DND-41 (cell line): ENCODE results near the gene PLXNA3.

Source experiments
- ATAC-seq: fragments of 200-7000 bp; cut with Tn5 transposase; 3 replicates; pipeline ENCODE4 v1.9.1; 2021; ENCODE audit warnings: low read depth; ENCODE audit not compliant: insufficient read depth
- DNase-seq: peaks from one replicate; pipeline ENCODE4 v3.0.0-alpha.2; 2020
- H2AFZ ChIP-seq: 2 replicates; pipeline ENCODE4 v1.6.0; 2012; ENCODE audit warnings: low read depth, low read length
- H3K27ac ChIP-seq: 2 replicates; pipeline ENCODE4 v1.5.1; 2012; ENCODE audit warnings: low read length, inconsistent platforms
- H3K27me3 ChIP-seq: fragments of 200-600 bp; sonication (generic); 2 replicates; pipeline ENCODE4 v1.6.0; 2012; ENCODE audit warnings: low read length, mild to moderate bottlenecking, inconsistent platforms; ENCODE audit not compliant: insufficient read depth, poor library complexity
- H3K36me3 ChIP-seq: 2 replicates; pipeline ENCODE4 v1.5.1; 2012; ENCODE audit warnings: low read length, inconsistent platforms; ENCODE audit not compliant: insufficient read depth
- H3K4me1 ChIP-seq: 2 replicates; pipeline ENCODE4 v1.5.1; 2012; ENCODE audit warnings: mild to moderate bottlenecking, low read length; ENCODE audit not compliant: insufficient read depth
- H3K4me2 ChIP-seq: 2 replicates; pipeline ENCODE4 v1.6.0; 2012; ENCODE audit warnings: mild to moderate bottlenecking, moderate library complexity, low read length, inconsistent platforms; ENCODE audit not compliant: insufficient read depth
- H3K4me3 ChIP-seq, 2 experiments: fragments of 200-600 bp in 1 of 2; shearing (Covaris generic) in 1 of 2; 2 replicates each; pipeline ENCODE4 v1.5.1; 2012 to 2016; ENCODE audit warnings: inconsistent platforms in 2 of 2, low read length in 2 of 2, mild to moderate bottlenecking in 2 of 2, low read depth in 1 of 2, moderate library complexity in 1 of 2
- H3K79me2 ChIP-seq: 2 replicates; pipeline ENCODE4 v1.6.0; 2012; ENCODE audit warnings: low read length, inconsistent platforms; ENCODE audit not compliant: insufficient read depth
- H3K9ac ChIP-seq: 2 replicates; pipeline ENCODE4 v1.6.0; 2012; ENCODE audit warnings: low read depth, mild to moderate bottlenecking, inconsistent platforms, low read length, moderate library complexity
- H3K9me3 ChIP-seq: 2 replicates; pipeline ENCODE4 v1.5.1; 2012; ENCODE audit warnings: low read length, moderate library complexity, mild to moderate bottlenecking, inconsistent platforms; ENCODE audit not compliant: insufficient read depth, severe bottlenecking
- H4K20me1 ChIP-seq: 2 replicates; pipeline ENCODE4 v1.6.0; 2012; ENCODE audit warnings: low read length; ENCODE audit not compliant: insufficient read depth
- EZH2 ChIP-seq: IDR thresholded peaks from 3 replicates; pipeline ENCODE4 v1.6.1; 2012; ENCODE audit warnings: borderline replicate concordance, low read depth, mild to moderate bottlenecking, moderate library complexity, low read length, inconsistent platforms; ENCODE audit not compliant: severe bottlenecking
- TF ChIP-seq, protein P1 (sequence below): IDR thresholded peaks from 2 replicates; pipeline ENCODE4 v1.5.1; 2012; ENCODE audit warnings: borderline replicate concordance, low read length, moderate library complexity, mild to moderate bottlenecking; ENCODE audit not compliant: poor library complexity, severe bottlenecking; ENCODE audit errors: extremely low read depth

The PLXNA3 gene

DNA sequence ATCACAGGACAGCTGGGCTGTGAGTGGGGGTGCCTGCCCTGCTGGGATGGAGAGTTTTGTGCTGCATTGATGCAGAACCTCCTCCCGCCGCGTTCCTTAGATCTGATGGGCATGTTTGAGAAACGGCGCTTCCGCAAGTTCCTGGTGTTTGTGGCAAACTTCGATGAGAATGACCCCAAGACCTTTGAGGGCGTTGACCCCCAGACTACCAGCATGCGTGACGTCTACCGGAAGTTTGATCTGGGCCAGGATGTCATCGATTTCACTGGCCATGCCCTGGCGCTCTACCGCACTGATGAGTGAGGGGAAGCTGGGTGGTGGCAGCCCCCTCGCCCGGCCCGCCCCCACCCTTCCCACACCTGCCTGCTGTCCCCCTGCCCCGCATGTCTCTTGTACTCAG is 18.2 kb upstream of the PLXNA3 start:
- Histone ChIP-seq H3K27me3 (no peaks in the 10 kb centered on the region), H3K9ac (no peak overlapping the region), H3K36me3 (peaks cover 56% of the 10 kb centered on the region), H3K4me3 (no peak overlapping the region), H2AFZ (no peak overlapping the region), H3K27ac (no peak overlapping the region), H3K4me2 (no peak overlapping the region), H3K79me2 (peaks cover 31% of the 10 kb centered on the region), H3K9me3 (no peaks in the 10 kb centered on the region), H4K20me1 (peaks cover 31% of the 10 kb centered on the region), H3K4me1 (peaks cover 43% of the 10 kb centered on the region)
- TF ChIP-seq, protein P1, sequence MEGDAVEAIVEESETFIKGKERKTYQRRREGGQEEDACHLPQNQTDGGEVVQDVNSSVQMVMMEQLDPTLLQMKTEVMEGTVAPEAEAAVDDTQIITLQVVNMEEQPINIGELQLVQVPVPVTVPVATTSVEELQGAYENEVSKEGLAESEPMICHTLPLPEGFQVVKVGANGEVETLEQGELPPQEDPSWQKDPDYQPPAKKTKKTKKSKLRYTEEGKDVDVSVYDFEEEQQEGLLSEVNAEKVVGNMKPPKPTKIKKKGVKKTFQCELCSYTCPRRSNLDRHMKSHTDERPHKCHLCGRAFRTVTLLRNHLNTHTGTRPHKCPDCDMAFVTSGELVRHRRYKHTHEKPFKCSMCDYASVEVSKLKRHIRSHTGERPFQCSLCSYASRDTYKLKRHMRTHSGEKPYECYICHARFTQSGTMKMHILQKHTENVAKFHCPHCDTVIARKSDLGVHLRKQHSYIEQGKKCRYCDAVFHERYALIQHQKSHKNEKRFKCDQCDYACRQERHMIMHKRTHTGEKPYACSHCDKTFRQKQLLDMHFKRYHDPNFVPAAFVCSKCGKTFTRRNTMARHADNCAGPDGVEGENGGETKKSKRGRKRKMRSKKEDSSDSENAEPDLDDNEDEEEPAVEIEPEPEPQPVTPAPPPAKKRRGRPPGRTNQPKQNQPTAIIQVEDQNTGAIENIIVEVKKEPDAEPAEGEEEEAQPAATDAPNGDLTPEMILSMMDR = no peak
- TF ChIP-seq EZH2 = no peak
- no peak for ATAC-seq
- DNase-seq = no peak

DNA sequence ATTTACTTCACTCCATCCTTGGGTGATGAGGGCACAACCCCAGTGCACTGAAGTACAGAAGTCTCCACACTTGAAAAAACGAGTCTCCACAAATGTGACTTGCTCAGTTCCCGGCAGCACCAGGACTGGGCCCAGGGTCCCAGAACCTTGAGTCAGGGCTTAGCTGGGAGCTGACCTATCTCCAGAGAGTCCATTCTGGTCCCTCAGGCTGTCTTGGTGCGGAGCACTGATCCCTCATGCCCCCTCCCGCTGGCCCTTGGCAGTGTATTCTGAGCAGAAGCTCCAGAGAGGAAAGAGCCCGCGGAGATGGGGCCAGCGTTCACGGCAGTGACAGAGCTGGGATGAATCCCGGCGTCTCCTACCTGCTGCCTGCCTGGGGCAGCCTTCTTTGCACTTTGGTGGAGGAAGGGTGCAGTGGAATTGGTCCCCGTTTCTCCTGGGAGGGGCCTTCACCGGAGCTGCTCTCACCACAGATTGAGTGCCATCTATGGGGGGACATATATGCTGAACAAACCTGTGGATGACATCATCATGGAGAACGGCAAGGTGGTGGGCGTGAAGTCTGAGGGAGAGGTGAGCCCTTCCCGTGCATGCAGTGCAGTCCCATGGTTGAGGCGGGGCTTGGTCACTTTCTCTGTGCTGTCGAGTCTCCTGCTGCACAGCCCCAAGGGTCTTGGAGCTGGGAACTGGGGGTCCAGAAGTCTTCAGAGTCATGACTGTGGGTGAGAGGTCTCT is 17.3 kb upstream of the PLXNA3 start:
- TF ChIP-seq EZH2 = no peak
- TF ChIP-seq, protein P1 = no peak
- H3K9me3 ChIP-seq = no peaks in the 10 kb centered on the region
- peaks cover 46% of the 10 kb centered on the region for H3K36me3 ChIP-seq
- no peak overlapping the region for H2AFZ ChIP-seq
- no peak for DNase-seq
- H3K4me2 ChIP-seq = no peak overlapping the region
- no peak overlapping the region for H3K27ac ChIP-seq
- no peak overlapping the region for H3K4me3 ChIP-seq
- H3K27me3 ChIP-seq = no peaks in the 10 kb centered on the region
- H4K20me1 ChIP-seq = peaks cover 31% of the 10 kb centered on the region
- H3K9ac ChIP-seq = no peak overlapping the region
- peaks cover 31% of the 10 kb centered on the region for H3K79me2 ChIP-seq
- peaks cover 41% of the 10 kb centered on the region for H3K4me1 ChIP-seq
- ATAC-seq = no peak

DNA sequence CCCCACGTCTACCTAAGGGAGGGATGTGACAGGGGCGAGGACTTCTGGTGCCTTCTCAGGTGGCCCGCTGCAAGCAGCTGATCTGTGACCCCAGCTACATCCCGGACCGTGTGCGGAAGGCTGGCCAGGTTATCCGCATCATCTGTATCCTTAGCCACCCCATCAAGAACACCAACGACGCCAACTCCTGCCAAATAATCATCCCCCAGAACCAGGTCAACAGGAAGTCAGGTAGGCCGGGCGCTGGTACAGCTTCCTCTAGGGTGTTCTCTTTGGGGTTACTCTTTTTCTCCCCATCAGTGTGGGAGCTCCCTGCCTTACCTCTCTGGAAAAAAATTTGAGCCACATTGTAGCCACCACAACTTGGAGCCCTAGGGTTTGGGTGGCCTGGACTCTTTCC is 16.5 kb upstream of the PLXNA3 start:
- TF ChIP-seq, protein P1 = no peak
- TF ChIP-seq EZH2 = no peak
- Histone ChIP-seq H2AFZ (no peak overlapping the region), H3K4me3 (no peak overlapping the region), H3K27ac (no peak overlapping the region), H3K36me3 (peaks cover 43% of the 10 kb centered on the region), H3K9me3 (no peaks in the 10 kb centered on the region), H3K79me2 (peaks cover 31% of the 10 kb centered on the region), H4K20me1 (peaks cover 31% of the 10 kb centered on the region), H3K4me2 (no peak overlapping the region), H3K4me1 (peaks cover 34% of the 10 kb centered on the region), H3K27me3 (no peaks in the 10 kb centered on the region), H3K9ac (no peak overlapping the region)
- ATAC-seq (no peak), DNase-seq (no peak)
